NCI-H748 treated with DMSO at 0.1 percent for 48 hours (cell line): ENCODE data around the gene ART3.
A peak's percentile ranks its signal among the peaks of the same experiment; 100 is the strongest.

Experiments used
- DNase-seq: peaks from one replicate; lab custom pipeline; 2025; lab: John Stamatoyannopoulos, UW

Gene ART3

GRCh38 chr4:76148142-76148865 is 73.8 kb downstream of the ART3 start, which contains the start of gene NUP54:
Gene NUP54, minus strand, starts transcription at chr4:76148397. Its CDS starts 23 bp downstream, at chr4:76148374.
- DNase-seq: peak; percentile 57

DNA sequence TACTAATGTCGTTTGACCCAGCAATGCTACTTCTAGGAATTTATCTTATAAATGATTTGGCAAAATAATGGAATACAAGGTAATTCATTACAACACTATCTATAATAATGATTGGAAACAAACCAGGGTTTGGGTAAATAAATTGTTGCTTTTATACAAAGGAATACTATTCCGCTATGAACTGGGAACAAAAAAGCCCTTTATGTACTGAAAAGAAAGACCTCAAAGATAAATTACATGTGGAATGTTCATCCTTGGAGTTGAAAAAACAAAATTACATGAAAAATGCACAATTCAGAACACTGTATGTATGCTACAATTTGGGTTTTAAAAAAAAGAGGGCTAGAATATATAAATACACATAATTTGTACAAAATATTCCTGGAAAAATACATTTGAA is 78.8 kb downstream of the ART3 start:
- DNase-seq: no peak

- DNase-seq: no peak
Measured at GRCh38 chr4:76155979-76156378, 81.5 kb downstream of the ART3 start.

- no peak for DNase-seq
Measured at GRCh38 chr4:76156635-76157034, 82.1 kb downstream of the ART3 start.

GRCh38 chr4:76160355-76160754 is 85.8 kb downstream of the ART3 start:
- DNase-seq: no peak
